K562 (cell line): ENCODE data around the gene SLC34A3. TPM values are rescaled to one million over a fixed set of nuclear protein-coding genes. Genes with fewer than 3 reads are reported as not detected.
A peak's percentile ranks its signal among the peaks of the same experiment; 100 is the strongest.

ENCODE experiments used
- ATAC-seq: fragments of 200-7000 bp; cut with Tn5 transposase; 3 replicates; pipeline ENCODE4 v1.9.1; 2020; ENCODE audit warnings: moderate library complexity
- BruUV-seq: library from RNA; stranded (reverse); fragments of 400-500 nt; replicated peaks from 2 replicates; lab custom pipeline; 2021; lab: Mats Ljungman, UMichigan
- CTCF ChIA-PET: fragments of 300-600 bp; formaldehyde crosslinking; extraction: SDS; loops from one replicate; lab custom pipeline; 2021; ENCODE audit warnings: low intra/inter-chr PET ratio; lab: Yijun Ruan, JAX
- POLR2A ChIA-PET: fragments of 300-600, 350-650 bp; sonication (Branson Sonifier 250); formaldehyde crosslinking; extraction: SDS; loops from one replicate; lab custom pipeline; 2021; ENCODE audit warnings: antibody characterized with exemption, inconsistent platforms; lab: Yijun Ruan, JAX
- DNase-seq, 4 experiments: peaks; one replicate each; pipeline versions ENCODE4 v3.0.0 to v3.0.0-alpha.2; 2011 to 2018; ENCODE audit warnings: low spot score in 3 of 4, mixed read lengths in 3 of 4; ENCODE audit errors: extremely low read depth in 1 of 4
- FAIRE-seq: peaks from 2 replicates; lab custom pipeline; 2011; peaks lifted over from hg19 to GRCh38; lab: Jason Lieb, UNC
- H2AFZ ChIP-seq: 2 replicates; pipeline ENCODE4 v1.6.0; 2011; ENCODE audit warnings: low read depth, low read length, control low read depth, inconsistent platforms
- H3K27ac ChIP-seq: fragments of 200-600 bp; 3 replicates; pipeline ENCODE4 v1.8.0; 2011; ENCODE audit warnings: low read depth, mild to moderate bottlenecking, control low read depth, inconsistent platforms, low read length, moderate library complexity, mixed read lengths; ENCODE audit errors: extremely low read depth
- H3K27me3 ChIP-seq, 2 experiments: fragments of 300-600 bp in 1 of 2; 2 replicates in 1 of 2; 3 replicates in 1 of 2; pipeline versions ENCODE4 v1.6.0 to v1.8.0; 2011; ENCODE audit warnings: inconsistent platforms in 2 of 2, low read length in 2 of 2, mild to moderate bottlenecking in 1 of 2, mixed read lengths in 1 of 2, moderate library complexity in 1 of 2; ENCODE audit not compliant: control insufficient read depth in 2 of 2, insufficient read depth in 2 of 2
- H3K36me3 ChIP-seq: fragments of 300-600 bp; 3 replicates; pipeline ENCODE4 v1.8.0; 2011; ENCODE audit warnings: mild to moderate bottlenecking, low read length, inconsistent platforms; ENCODE audit not compliant: control insufficient read depth, insufficient read depth
- H3K4me1 ChIP-seq, 2 experiments: fragments of 200-600 bp in 1 of 2; replicated peaks in 1 of 2; 2 replicates in 1 of 2; 3 replicates in 1 of 2; pipeline versions ENCODE4 v1.5.1 to v1.8.0; 2011; ENCODE audit warnings: inconsistent platforms in 2 of 2, low read length in 2 of 2, mild to moderate bottlenecking in 1 of 2, mixed read lengths in 1 of 2, moderate library complexity in 1 of 2; ENCODE audit not compliant: control insufficient read depth in 2 of 2, insufficient read depth in 2 of 2
- H3K4me2 ChIP-seq: 2 replicates; pipeline ENCODE4 v1.6.1; 2011; ENCODE audit warnings: low read length, control low read depth, inconsistent platforms, mixed read lengths; ENCODE audit not compliant: insufficient read depth
- H3K4me3 ChIP-seq: fragments of 200-600 bp; sonication (generic), shearing (Covaris generic); 2 replicates; pipeline ENCODE4 v1.5.1; 2016; ENCODE audit warnings: control low read depth, inconsistent platforms
- H3K79me2 ChIP-seq: fragments of 200-600 bp; 3 replicates; pipeline ENCODE4 v1.8.0; 2011; ENCODE audit warnings: low read length, inconsistent platforms; ENCODE audit not compliant: control insufficient read depth, insufficient read depth
- H3K9ac ChIP-seq, 2 experiments: 2 replicates each; pipeline versions ENCODE4 v1.6.0 to v1.6.1; 2011; ENCODE audit warnings: low read depth in 2 of 2, low read length in 2 of 2, control low read depth in 1 of 2, inconsistent platforms in 1 of 2, mild to moderate bottlenecking in 1 of 2, mixed read lengths in 1 of 2; ENCODE audit not compliant: insufficient read depth in 1 of 2
- H3K9me1 ChIP-seq: one replicate; pipeline ENCODE4 v1.6.0; 2011; ENCODE audit warnings: inconsistent platforms, mild to moderate bottlenecking, low read length, moderate library complexity; ENCODE audit not compliant: control insufficient read depth, insufficient read depth
- H3K9me3 ChIP-seq: replicated peaks from 2 replicates; pipeline ENCODE4 v1.5.1; 2011; ENCODE audit warnings: low read depth, low read length, inconsistent platforms; ENCODE audit not compliant: control insufficient read depth, insufficient read depth
- H4K20me1 ChIP-seq: replicated peaks from 2 replicates; pipeline ENCODE4 v1.6.1; 2011; ENCODE audit warnings: low read length, inconsistent platforms, mixed read lengths; ENCODE audit not compliant: control insufficient read depth, insufficient read depth
- CBX5 ChIP-seq: IDR thresholded peaks from 2 replicates; pipeline ENCODE4 v1.6.1; 2014; ENCODE audit warnings: low read depth, borderline replicate concordance
- MAFK ChIP-seq: IDR thresholded peaks from 2 replicates; pipeline ENCODE4 v1.6.1; 2011; ENCODE audit warnings: low read length, improper control_type of control experiment
- SPI1 ChIP-seq: IDR thresholded peaks from 2 replicates; pipeline ENCODE4 v1.6.1; 2011; ENCODE audit warnings: low read depth, low read length, control low read depth, borderline replicate concordance
- TOE1 ChIP-seq, 2 experiments: fragments of 450-650 bp in 1 of 2; sonication (generic) in 1 of 2; formaldehyde crosslinking in 1 of 2; IDR thresholded peaks; 2 replicates each; pipeline versions ENCODE4 v1.7.1 to v1.8.0; 2016 to 2022; ENCODE audit warnings: borderline replicate concordance in 2 of 2, mild to moderate bottlenecking in 2 of 2, antibody characterized with exemption in 1 of 2, inconsistent platforms in 1 of 2, low read depth in 1 of 2, missing genetic modification reagents in 1 of 2, moderate library complexity in 1 of 2
- ZBTB7A ChIP-seq: IDR thresholded peaks from 2 replicates; pipeline ENCODE4 v1.6.1; 2011; ENCODE audit warnings: low read depth, mild to moderate bottlenecking, low read length, moderate library complexity, borderline replicate concordance; ENCODE audit not compliant: control insufficient read depth
- WGBS: fragments of 100-300 bp; shearing (Covaris generic); methylation state at CpG from one replicate; pipeline ENCODE4 v1.1.6; 2016; ENCODE audit warnings: low coverage, mixed read lengths; ENCODE audit not compliant: insufficient coverage; ENCODE audit errors: missing lambda C conversion rate; 5-methylcytosine and 5-hydroxymethylcytosine counted together
- in situ Hi-C: fragments of 300-500 bp; cut with MboI; formaldehyde crosslinking; loops from 4 replicates; pipeline ENCODE4 v1.15.0; 2018; ENCODE audit warnings: inconsistent platforms, mixed read lengths
- intact Hi-C: fragments of 100-400 bp; cut with micrococcal nuclease; formaldehyde crosslinking; loops from 2 replicates; pipeline ENCODE4 v1.14.2; 2022
- polyA plus RNA-seq, 8 experiments: library from polyadenylated mRNA; depleted of rRNA in 4 of 8; stranded (reverse) in 5 of 8; unstranded in 3 of 8; fragments of >200 nt; fragmentation: Nextera tagmentation in 2 of 8; fragmentation: Illumina TruSeq in 1 of 8; extraction: Ambion mirVana in 2 of 8; extraction: Trizol in 1 of 8; gene quantifications; 2 replicates each; pipeline versions ENCODE4 v1.2.1 to v1.2.3, GENCODE V29; 2011 to 2014; ENCODE audit warnings: inconsistent platforms in 1 of 8, missing spikeins in 1 of 8
- total RNA-seq, 7 experiments: library from RNA; depleted of rRNA in 6 of 7; stranded (reverse); fragments of >200 nt in 6 of 7; fragmentation: Illumina TruSeq in 2 of 7; extraction: Trizol in 2 of 7; gene quantifications; 2 replicates each; pipeline versions ENCODE4 v1.2.1 to v1.2.3, GENCODE V29; 2011 to 2021; ENCODE audit warnings: low replicate concordance in 1 of 7
- TF ChIP-seq, protein P1 (sequence below): fragments of 200-600 bp; sonication (generic); IDR thresholded peaks from one replicate; pipeline ENCODE4 v1.6.1; 2012; ENCODE audit warnings: mild to moderate bottlenecking, low read depth, low read length, inconsistent platforms

The SLC34A3 gene
- total and polyA plus RNA-seq, 9 of the 15 experiments (the other 6 are each of a cell fraction or from before 2014, with no cell fraction given) = not detected

DNA sequence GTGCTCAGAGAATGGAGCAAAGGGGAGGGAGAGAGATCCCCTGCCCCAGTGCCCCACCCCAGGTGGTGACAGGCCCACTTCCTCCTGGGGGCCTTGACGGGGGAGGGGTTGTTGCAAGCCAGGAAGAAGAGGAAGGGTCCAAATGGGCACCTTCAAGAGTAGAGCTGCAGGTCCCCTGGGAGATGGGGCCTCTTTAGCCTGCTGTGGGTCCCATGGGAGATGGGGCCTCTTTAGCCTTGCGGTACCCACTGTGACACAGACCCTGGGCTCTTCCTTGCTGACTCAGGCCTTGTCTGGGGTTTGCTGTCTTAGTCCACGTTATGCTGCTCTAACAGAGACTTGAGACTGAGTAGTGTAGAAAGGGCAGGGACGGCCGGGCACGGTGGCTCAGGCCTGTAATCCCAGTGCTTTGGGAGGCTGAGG is 37.2 kb downstream of the SLC34A3 start:
- Histone ChIP-seq H3K4me2 (no peak overlapping the region; the same call in 1 of the 2 replicates), H3K9ac (peak overlapping the region in 1 of 2 experiments; percentile 53; a peak in 1 of 4 replicates), H4K20me1 (no peaks in the 10 kb centered on the region), H3K9me1 (no peaks in the 10 kb centered on the region), H3K9me3 (no peaks in the 10 kb centered on the region), H3K4me3 (no peak overlapping the region), H3K4me1 (peaks cover 20 to 66% of the 10 kb centered on the region in 2 experiments), H3K36me3 (peaks cover 80% of the 10 kb centered on the region), H2AFZ (no peak overlapping the region), H3K27ac (peak overlapping the region; percentile 71; the same call in 2 of the 3 replicates), H3K79me2 (peaks cover 10% of the 10 kb centered on the region; the same call in 2 of the 3 replicates), H3K27me3 (no peaks in the 10 kb centered on the region)
- ChIA-PET POLR2A (interaction anchor here (0.5 to 4.2 kb wide), 5 partner anchors 9 to 34 kb away, joined by 3 to 23 read pairs (median 4); partner anchors contain the start of genes NRARP, TOR4A and TUBB4B), CTCF (no interaction called here)
- intact Hi-C loops = no loop called here
- ATAC-seq (peak; percentile 70), DNase-seq (peak in 1 of 4 experiments; percentile 42), FAIRE-seq (no peak)
- 70% methylated on average over 4 of the region's 6 CpGs for WGBS
- in situ Hi-C loops = no loop called here
- TF ChIP-seq MAFK = peak; percentile 37; the same call in 1 of the 2 replicates
- TF ChIP-seq TOE1 (IDR thresholded peaks at IDR 0.05; ENCODE audit: borderline replicate concordance) = no peak
- TF ChIP-seq TOE1 (CRISPR knock-in tag; IDR thresholded peaks at IDR 0.05; ENCODE audit: borderline replicate concordance, low read depth) = no peak
- TF ChIP-seq CBX5 = no peak
- peak; percentile 52; the same call in 1 of the 2 replicates for TF ChIP-seq ZBTB7A
- TF ChIP-seq, protein P1, sequence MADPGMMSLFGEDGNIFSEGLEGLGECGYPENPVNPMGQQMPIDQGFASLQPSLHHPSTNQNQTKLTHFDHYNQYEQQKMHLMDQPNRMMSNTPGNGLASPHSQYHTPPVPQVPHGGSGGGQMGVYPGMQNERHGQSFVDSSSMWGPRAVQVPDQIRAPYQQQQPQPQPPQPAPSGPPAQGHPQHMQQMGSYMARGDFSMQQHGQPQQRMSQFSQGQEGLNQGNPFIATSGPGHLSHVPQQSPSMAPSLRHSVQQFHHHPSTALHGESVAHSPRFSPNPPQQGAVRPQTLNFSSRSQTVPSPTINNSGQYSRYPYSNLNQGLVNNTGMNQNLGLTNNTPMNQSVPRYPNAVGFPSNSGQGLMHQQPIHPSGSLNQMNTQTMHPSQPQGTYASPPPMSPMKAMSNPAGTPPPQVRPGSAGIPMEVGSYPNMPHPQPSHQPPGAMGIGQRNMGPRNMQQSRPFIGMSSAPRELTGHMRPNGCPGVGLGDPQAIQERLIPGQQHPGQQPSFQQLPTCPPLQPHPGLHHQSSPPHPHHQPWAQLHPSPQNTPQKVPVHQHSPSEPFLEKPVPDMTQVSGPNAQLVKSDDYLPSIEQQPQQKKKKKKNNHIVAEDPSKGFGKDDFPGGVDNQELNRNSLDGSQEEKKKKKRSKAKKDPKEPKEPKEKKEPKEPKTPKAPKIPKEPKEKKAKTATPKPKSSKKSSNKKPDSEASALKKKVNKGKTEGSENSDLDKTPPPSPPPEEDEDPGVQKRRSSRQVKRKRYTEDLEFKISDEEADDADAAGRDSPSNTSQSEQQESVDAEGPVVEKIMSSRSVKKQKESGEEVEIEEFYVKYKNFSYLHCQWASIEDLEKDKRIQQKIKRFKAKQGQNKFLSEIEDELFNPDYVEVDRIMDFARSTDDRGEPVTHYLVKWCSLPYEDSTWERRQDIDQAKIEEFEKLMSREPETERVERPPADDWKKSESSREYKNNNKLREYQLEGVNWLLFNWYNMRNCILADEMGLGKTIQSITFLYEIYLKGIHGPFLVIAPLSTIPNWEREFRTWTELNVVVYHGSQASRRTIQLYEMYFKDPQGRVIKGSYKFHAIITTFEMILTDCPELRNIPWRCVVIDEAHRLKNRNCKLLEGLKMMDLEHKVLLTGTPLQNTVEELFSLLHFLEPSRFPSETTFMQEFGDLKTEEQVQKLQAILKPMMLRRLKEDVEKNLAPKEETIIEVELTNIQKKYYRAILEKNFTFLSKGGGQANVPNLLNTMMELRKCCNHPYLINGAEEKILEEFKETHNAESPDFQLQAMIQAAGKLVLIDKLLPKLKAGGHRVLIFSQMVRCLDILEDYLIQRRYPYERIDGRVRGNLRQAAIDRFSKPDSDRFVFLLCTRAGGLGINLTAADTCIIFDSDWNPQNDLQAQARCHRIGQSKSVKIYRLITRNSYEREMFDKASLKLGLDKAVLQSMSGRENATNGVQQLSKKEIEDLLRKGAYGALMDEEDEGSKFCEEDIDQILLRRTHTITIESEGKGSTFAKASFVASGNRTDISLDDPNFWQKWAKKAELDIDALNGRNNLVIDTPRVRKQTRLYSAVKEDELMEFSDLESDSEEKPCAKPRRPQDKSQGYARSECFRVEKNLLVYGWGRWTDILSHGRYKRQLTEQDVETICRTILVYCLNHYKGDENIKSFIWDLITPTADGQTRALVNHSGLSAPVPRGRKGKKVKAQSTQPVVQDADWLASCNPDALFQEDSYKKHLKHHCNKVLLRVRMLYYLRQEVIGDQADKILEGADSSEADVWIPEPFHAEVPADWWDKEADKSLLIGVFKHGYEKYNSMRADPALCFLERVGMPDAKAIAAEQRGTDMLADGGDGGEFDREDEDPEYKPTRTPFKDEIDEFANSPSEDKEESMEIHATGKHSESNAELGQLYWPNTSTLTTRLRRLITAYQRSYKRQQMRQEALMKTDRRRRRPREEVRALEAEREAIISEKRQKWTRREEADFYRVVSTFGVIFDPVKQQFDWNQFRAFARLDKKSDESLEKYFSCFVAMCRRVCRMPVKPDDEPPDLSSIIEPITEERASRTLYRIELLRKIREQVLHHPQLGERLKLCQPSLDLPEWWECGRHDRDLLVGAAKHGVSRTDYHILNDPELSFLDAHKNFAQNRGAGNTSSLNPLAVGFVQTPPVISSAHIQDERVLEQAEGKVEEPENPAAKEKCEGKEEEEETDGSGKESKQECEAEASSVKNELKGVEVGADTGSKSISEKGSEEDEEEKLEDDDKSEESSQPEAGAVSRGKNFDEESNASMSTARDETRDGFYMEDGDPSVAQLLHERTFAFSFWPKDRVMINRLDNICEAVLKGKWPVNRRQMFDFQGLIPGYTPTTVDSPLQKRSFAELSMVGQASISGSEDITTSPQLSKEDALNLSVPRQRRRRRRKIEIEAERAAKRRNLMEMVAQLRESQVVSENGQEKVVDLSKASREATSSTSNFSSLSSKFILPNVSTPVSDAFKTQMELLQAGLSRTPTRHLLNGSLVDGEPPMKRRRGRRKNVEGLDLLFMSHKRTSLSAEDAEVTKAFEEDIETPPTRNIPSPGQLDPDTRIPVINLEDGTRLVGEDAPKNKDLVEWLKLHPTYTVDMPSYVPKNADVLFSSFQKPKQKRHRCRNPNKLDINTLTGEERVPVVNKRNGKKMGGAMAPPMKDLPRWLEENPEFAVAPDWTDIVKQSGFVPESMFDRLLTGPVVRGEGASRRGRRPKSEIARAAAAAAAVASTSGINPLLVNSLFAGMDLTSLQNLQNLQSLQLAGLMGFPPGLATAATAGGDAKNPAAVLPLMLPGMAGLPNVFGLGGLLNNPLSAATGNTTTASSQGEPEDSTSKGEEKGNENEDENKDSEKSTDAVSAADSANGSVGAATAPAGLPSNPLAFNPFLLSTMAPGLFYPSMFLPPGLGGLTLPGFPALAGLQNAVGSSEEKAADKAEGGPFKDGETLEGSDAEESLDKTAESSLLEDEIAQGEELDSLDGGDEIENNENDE = no peak
- TF ChIP-seq SPI1 = peak; percentile 50; the same call in 1 of the 2 replicates
- BruUV-seq = no TSS peak
